Colon (tissue), 2 donors: ENCODE results near the gene LMAN2L.
"Not testable (repeated sequence)": the region's sequence is repeated elsewhere in the genome, so short reads cannot be mapped to it uniquely, and the experiment has no call there.

Source experiments
- FAIRE-seq: peaks from 2 replicates; lab custom pipeline; 2012; peaks lifted over from hg19 to GRCh38; lab: Jason Lieb, UNC
- donor health status: control.
- donor health status: control.

The LMAN2L gene

DNA sequence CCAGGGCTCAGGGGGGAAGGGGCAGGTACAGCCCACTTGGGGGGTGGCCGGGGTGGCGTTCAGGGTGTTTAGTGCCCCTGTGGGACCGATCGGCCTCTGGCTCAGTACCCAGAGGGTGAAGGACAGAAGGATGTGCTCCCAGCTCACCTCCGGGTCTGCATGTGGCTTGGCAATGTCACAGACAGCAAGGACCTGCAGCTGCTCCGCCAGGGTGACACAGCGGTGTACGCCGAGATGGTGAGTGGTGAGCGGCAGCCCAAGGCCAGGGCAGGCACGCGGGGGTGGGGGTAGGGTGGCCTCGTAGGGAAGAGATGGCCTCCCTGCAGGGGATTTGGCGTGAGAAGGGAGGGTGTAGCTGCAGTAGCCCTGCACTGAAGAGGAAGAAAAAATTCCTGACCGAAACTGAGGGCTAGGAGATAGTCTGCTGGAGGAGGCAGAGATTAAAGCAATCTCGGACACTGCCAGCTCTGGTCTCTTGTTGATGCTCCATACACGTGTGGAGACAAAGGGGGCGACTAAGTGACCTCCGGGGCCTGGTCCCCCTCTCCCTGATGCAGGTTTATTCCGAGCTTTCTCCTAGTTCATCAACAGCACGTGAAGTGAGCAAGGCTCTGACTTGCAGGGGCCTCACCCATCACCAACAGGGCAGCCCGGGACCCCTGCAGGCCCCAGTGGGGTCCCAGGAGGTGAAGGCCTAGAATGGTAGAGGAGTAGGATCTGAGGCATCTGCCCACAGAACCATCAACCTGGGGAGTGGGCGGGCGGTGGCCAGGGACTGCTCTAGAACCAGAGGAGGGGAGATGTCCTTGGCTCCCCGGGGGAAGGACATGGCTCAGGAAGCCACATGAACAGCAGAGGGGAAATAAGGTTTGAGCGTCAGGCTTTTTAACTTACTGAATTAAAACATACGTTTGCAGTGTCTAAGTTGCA, 51.9 kb downstream of the LMAN2L start:
- FAIRE-seq = no peak

- no peak for FAIRE-seq
These were observed 52.6 kb downstream of the LMAN2L start for GRCh38 chr2:96687266-96687665.

- no peak for FAIRE-seq
These were observed 54.0 kb downstream of the LMAN2L start for GRCh38 chr2:96685577-96686459.

GRCh38 chr2:96684883-96685576, 54.8 kb downstream of the LMAN2L start:
- no peak for FAIRE-seq

- FAIRE-seq = no peak
These were observed 55.7 kb downstream of the LMAN2L start for GRCh38 chr2:96683972-96684820.

DNA sequence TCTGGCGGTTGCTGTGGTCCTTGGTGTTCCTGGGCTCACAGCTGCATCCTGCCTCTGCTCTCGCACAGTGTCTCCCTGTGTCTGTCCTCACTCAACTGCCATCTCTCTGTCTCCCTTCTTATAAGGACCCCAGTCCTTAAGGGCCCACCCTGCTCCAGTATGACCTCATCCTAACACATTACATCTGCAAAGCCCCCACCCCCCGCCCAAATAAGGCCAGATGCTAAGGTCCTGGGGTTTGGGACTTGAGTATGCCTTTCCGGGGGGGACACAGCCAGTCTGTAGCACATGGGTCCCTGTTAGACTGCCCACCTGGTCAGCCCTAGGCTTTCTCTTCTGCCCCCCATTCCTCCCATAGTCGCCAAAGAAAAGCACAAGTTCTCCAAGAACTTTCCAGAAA, 56.6 kb downstream of the LMAN2L start:
- no peak for FAIRE-seq

DNA sequence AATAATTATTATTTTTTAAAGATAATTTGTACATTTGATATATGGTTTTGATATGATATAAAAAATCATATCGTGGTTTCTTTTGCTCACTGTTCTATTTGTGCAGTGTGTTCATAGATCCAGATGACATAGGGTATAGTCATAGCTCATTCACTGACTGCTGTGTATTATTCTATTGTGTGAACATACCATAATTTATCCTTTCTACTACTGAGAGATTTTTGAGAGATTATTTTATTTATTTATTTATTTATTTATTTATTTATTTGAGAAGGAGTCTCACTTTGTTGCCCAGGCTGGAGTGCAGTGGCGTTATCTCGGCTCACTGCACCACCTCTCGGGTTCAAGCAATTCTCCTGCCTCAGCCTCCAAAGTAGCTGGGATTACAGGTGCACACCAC, 58.3 kb downstream of the LMAN2L start:
- FAIRE-seq = no peak

DNA sequence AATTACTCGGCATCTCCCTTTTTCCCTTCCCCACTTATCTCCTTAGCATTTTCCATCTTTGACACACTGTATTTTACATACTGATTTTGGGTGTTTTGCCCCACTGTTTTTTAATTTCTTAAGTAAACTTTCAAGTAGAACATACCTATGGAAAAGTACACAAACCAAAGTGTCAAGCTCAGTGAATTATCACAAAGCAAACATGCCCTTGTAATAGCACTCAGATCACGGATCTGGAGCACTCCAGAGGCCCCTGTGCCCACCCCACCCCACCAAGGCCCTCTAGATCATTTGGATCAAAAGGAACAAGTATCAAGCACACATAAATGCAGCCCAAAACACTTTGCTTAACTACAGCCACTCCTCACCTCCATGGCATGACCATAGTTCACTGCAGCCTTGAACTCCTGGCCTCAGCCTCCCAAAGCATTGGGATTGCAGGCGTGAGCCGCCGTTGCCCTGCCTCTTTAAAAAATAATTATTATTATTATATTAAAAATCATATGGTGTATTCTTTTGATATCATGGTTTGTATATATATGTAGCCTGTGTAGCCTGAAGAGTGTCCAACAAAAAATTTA, 59.2 kb downstream of the LMAN2L start:
- FAIRE-seq = no peak

DNA sequence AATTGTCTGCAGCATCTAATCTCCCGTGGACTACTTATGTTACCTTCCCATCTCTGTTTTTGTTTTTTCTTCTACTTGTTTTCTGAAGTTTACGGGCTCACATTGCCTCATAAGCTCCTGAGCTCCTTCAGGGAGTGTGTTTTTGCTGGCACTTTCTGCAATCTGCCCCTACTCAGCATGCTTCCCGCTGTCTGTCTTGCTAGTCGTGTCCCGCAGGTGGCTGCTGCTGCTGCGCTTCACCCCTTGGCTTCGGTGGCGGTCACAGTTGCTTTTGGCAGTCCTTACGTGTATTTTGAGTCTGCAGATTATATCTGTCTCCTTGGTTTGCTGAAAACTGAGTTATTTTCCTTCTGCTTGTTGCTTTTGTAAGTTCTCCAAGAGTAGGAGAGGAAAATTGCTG, 60.0 kb downstream of the LMAN2L start:
- no peak for FAIRE-seq

DNA sequence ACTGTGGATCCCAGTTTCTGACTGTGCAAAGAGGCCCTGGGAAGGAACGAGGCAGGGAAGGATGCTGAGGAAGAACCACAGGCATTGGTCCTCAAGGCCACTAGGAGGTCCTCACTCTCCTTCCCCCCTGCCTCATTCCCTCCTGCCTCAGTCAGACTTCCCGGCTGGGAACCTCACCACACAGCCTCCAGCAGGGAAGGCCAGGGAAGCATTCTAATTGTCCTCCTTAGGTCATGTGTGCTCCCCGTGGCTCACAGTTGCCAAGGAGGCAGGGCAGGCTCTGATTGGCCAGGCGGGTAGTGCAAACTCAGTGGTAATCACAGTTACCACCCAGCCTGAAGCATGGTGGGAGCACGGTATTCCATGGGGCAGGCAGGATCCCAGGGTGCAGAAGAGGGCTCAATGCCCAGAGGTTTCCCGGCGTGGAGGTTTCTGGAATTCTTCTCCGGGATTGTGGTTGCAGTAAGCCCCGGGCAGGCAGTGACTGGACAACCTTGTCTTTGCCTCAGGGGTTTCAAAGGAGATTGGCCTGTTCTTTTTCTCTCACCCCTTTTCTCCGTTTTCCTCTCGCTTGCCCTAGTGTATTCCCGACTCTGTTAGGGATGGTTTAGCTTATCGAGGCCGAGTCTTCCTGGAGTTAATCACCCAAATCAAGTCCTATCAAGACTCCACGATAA, 70.2 kb downstream of the LMAN2L start:
- no peak for FAIRE-seq

DNA sequence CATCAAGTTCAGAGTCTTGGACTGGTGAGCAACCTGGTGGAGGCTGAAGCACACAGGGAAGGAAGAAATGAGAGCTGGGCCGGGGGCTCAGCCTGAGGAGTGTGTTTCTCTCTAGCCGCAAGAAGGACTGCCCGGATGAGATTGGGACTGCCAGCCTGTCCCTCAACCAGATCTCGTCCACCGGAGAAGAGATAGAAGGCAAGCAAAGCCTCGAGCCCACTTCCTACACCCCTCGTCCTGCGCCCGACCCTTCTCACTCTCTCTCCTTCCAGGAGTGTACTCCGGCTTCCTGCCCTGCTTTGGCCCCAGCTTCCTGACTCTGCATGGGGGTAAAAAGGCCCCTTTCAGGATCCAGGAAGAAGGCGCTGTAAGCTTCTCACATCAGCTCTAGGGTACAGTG, 71.1 kb downstream of the LMAN2L start:
- FAIRE-seq = no peak

DNA sequence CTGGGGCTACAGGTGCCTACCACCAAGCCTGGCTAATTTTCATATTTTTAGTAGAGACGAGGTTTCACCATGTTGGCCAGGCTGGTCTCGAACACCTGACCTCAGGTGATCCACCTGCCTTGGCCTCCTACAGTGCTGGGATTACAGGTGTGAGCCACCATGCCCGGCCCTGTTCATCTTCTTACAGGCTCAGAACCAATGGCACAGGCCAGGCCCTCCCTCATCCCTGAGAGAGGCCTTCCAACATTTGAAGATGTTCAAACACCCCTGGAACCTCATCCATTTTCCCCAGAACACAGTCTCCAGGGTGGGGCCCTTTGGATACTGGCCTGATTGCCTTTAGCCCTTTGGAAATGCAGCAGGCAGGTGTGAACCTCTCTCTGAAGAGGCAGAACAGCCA, 74.1 kb downstream of the LMAN2L start:
- not testable (repeated sequence) for FAIRE-seq

- no peak for FAIRE-seq
These were observed 74.7 kb downstream of the LMAN2L start for GRCh38 chr2:96665083-96665569.

DNA sequence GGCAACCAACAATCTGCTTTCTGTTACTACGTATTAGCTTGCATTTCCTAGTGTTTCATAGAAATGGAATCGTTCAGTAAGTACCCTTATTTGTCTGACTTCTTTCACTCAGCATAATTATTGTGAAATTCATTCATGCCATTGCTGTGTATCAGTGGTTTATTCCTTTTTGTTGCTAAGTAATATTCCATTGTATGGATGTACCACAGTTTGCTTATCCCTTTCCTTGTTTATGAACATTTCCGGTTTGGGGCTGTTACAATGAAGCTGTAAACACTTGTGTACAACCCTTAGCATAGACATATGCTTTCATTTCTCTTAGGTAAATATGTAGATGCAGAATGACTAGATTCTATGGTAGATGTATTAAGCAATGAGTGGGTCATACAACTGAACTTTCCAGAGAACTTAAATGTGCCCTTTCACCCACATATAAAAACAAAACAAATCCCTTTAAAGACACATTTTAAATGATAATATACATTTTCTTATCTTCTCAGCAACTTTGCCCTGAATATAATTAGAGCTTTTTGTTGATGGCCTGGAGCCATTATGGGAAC, 75.4 kb downstream of the LMAN2L start:
- no peak for FAIRE-seq

DNA sequence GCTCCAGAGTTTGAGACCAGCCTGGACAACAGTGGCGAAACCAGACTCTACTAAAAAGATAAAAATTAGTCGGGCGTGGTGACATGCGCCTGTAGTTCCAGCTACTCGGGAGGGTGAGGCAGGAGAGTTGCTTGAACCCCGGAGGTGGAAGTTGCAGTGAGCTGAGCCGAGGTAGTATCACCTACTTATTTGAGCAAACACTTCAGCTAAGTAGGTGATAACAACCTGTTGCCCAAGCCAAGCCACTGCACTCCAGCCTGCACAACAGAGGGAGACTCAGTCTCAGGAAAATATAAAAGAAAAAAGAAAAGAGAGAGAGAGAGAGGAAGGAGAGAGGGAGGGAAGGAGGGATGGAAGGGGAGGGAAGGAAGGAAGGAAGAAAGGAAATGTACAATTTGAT, 76.0 kb downstream of the LMAN2L start:
- no peak for FAIRE-seq

DNA sequence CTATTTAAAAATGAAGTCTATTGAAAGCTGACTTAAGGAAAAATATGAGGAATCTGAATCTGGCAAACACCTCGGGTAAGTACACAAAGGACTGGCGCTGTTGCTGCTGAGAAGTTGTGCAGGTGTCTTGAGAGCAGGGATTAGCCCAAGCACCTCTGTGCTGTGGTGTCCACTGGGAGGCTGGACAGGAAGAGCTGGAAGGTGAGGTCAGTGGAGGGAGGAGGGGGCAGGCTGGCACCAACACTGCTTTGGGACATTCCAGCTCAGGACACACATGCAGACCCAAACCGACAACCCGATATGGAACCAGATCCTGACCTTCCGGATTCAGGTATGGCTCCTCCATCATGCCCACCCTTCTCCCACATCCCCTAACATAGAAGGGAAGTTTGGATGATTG, 76.7 kb downstream of the LMAN2L start:
- FAIRE-seq = no peak

GRCh38 chr2:96662360-96662759, 77.5 kb downstream of the LMAN2L start:
- FAIRE-seq = no peak

DNA sequence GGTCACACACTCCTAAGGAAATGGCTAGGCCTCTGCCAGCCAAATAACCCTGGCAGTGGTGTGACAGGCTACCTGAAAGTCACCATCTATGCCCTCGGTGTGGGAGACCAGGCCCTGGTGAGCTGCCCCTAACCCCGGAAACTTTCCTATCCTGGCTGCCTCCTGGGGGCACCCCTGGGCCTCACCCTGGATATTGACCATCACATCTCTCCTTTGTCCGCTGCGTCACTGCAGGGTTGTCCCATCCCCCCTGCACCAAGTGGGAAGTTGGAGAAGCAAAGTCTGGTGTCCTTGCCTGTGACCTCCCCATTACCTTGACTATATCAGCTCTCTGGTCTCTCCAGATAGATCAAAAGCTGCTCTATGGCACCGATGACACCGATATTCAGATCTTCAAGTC, 78.5 kb downstream of the LMAN2L start:
- FAIRE-seq = no peak

DNA sequence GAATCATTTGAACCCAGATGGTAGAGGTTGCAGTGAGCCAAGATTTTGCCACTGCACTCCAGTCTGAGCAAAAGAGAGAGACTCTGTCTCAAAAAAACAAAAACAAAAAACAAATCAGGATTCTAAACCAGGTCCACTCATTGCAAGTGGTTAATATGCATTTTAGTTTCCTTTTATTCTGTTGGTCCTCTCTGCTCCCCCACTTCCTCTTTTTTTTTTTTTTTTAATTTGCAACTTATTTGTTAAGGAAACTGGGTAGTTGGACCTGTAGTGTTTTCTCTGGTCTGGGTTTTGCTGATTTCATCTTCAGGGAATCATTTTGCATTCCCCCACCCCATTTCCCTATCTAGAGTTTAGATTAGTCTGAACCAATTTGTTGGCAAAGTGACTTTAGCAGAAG, 83.3 kb downstream of the LMAN2L start:
- no peak for FAIRE-seq
